DMS153 (cell line): ENCODE measurements around the gene LSM10.

ENCODE experiments used
- DNase-seq: peaks from one replicate; lab custom pipeline; 2025; lab: John Stamatoyannopoulos, UW

LSM10 gene

GRCh38 chr1:36397378-36398230 lies at the start of gene LSM10:
Gene LSM10 (minus strand): TSS chr1:36397908. CDS start chr1:36394129, 3,779 bp downstream.
- peak; percentile 94 for DNase-seq

- DNase-seq, result no peak
Measured at GRCh38 chr1:36447450-36447849, 49.7 kb upstream of the LSM10 start.

- DNase-seq, result no peak
Measured at GRCh38 chr1:36446746-36447145, 49.0 kb upstream of the LSM10 start.

GRCh38 chr1:36446271-36446670 lies 48.6 kb upstream of the LSM10 start:
- DNase-seq, result no peak

GRCh38 chr1:36443297-36443696 lies 45.6 kb upstream of the LSM10 start:
- DNase-seq, result no peak

- no peak for DNase-seq
Measured at GRCh38 chr1:36442337-36442736, 44.6 kb upstream of the LSM10 start.

GRCh38 chr1:36440646-36441045 lies 42.9 kb upstream of the LSM10 start:
- no peak for DNase-seq

- no peak for DNase-seq
Measured at GRCh38 chr1:36440044-36440443, 42.3 kb upstream of the LSM10 start.

- no peak for DNase-seq
Measured at GRCh38 chr1:36438715-36439114, 41.0 kb upstream of the LSM10 start.

- DNase-seq, result no peak
Measured at GRCh38 chr1:36436821-36437220, 39.1 kb upstream of the LSM10 start.

GRCh38 chr1:36433102-36433501 lies 35.4 kb upstream of the LSM10 start:
- DNase-seq, result no peak

- DNase-seq, result no peak
Measured at GRCh38 chr1:36432616-36433015, 34.9 kb upstream of the LSM10 start.

- no peak for DNase-seq
Measured at GRCh38 chr1:36425791-36426190, 28.1 kb upstream of the LSM10 start.

GRCh38 chr1:36421649-36422048 lies 23.9 kb upstream of the LSM10 start:
- no peak for DNase-seq

GRCh38 chr1:36420836-36421317 lies 23.2 kb upstream of the LSM10 start:
- peak; percentile 84 for DNase-seq

GRCh38 chr1:36420409-36420808 lies 22.7 kb upstream of the LSM10 start:
- DNase-seq, result no peak

GRCh38 chr1:36419569-36419968 lies 21.9 kb upstream of the LSM10 start:
- DNase-seq, result no peak

GRCh38 chr1:36419140-36419539 lies 21.4 kb upstream of the LSM10 start:
- no peak for DNase-seq

- no peak for DNase-seq
Measured at GRCh38 chr1:36417931-36418330, 20.2 kb upstream of the LSM10 start.

- no peak for DNase-seq
Measured at GRCh38 chr1:36415661-36416326, 18.1 kb upstream of the LSM10 start.

- DNase-seq, result no peak
Measured at GRCh38 chr1:36414384-36414783, 16.7 kb upstream of the LSM10 start.

- DNase-seq, result no peak
Measured at GRCh38 chr1:36411674-36412648, 14.3 kb upstream of the LSM10 start.
